SK-N-MC (cell line): ENCODE data around the gene EXOG.

ENCODE experiments used
- EZH2 ChIP-seq: fragments of 200-600 bp; sonication (generic); IDR thresholded peaks from one replicate; pipeline ENCODE4 v1.6.1; 2017; ENCODE audit warnings: antibody characterized with exemption
- FOXP2 ChIP-seq: optimal IDR thresholded peaks from 2 replicates; pipeline ENCODE3; 2011; ENCODE audit warnings: mild to moderate bottlenecking, moderate library complexity; ENCODE audit not compliant: insufficient read depth; ENCODE audit errors: extremely low read length, control extremely low read depth
- POLR2AphosphoS5 ChIP-seq: IDR thresholded peaks from 2 replicates; pipeline ENCODE4 v1.6.1; 2012; ENCODE audit warnings: mild to moderate bottlenecking, low read depth, low read length, borderline replicate concordance

DNA sequence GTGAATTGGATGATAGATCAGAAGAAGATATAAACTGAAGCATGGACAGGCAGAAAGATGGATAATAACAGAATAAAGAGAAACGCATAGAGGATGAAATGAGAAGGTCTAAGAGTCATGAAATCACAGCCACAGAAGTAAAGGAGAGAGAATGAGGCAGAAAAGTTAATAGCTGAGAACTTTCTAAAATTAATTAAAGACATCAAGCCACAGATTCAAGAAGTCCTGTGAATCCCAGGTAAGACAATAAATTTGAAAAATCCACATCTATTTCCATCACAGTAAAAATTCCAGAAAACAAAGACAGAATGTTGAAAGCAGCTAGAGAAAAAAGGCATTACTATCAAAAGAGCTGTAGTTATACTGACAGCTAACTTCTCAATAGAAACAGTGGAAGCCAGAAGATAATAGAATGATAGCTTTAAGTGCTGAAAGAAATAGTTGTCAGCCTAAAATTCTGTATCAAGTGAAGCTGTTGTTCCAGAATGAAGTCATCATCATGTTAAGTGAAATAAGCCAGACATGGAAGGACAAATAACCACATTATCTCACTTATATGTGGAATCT is 30.5 kb upstream of the EXOG start:
- TF ChIP-seq POLR2AphosphoS5 (no peak), EZH2 (no peak), FOXP2 (no peak)
